ENCODE measurements around the gene TIMMDC1. TPM values are rescaled to one million over a fixed set of nuclear protein-coding genes. Genes with fewer than 3 reads are reported as not detected.

The TIMMDC1 gene
- total and polyA plus RNA-seq, 2 experiments from 2014 or later, result 54.3 to 160 TPM

DNA sequence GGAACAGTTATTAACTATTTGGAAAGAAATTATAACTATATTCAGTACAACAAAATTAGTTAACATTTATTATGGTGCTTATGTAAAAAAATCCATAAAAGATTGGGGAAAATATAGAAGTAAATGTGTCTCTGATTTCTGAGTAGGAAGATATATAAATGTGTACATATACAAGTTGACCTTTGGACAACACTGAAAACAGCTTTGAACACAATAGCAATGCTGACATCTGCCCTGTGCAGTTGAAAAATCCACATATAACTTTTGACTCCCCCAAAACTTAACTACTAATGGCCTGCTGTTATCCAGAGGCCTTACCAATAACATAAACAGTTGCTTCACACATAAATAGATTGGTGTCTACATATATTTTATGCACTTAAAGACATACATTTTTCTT is 12.3 kb downstream of the TIMMDC1 start:
- no peaks in the 10 kb centered on the region for H3K9me2 ChIP-seq (ENCODE audit: insufficient read depth)
- H2AFZ ChIP-seq, result no peak overlapping the region
- H3F3A ChIP-seq (ENCODE audit: insufficient read depth), result no peaks in the 10 kb centered on the region
- no peaks in the 10 kb centered on the region for H3K4me1 ChIP-seq (ENCODE audit: insufficient read depth)
- no peak for DNase-seq
- H4K20me1 ChIP-seq (ENCODE audit: insufficient read depth), result no peaks in the 10 kb centered on the region
- H3K79me2 ChIP-seq (ENCODE audit: insufficient read depth), result peaks cover 24% of the 10 kb centered on the region
- H3K36me3 ChIP-seq (ENCODE audit: low read depth), result peaks cover 45% of the 10 kb centered on the region
- no peak overlapping the region for H3K9ac ChIP-seq
- no peak overlapping the region for H3K4me3 ChIP-seq
- no peaks in the 10 kb centered on the region for H3K27me3 ChIP-seq (replicated peaks; ENCODE audit: insufficient read depth)
- no peak overlapping the region for H3K4me2 ChIP-seq (ENCODE audit: unreplicated experiment)
- H3K9me3 ChIP-seq (ENCODE audit: low read depth), result no peaks in the 10 kb centered on the region
- H3K27ac ChIP-seq, result no peak overlapping the region
- TF ChIP-seq EZH2 (IDR thresholded peaks at IDR 0.05; ENCODE audit: insufficient read depth, poor library complexity, severe bottlenecking), result no peak
- TF ChIP-seq EZH2phosphoT487 (IDR thresholded peaks at IDR 0.05; ENCODE audit: insufficient read depth, low read depth), result no peak
- in situ Hi-C loops (cut with MboI), result no loop called here

DNA sequence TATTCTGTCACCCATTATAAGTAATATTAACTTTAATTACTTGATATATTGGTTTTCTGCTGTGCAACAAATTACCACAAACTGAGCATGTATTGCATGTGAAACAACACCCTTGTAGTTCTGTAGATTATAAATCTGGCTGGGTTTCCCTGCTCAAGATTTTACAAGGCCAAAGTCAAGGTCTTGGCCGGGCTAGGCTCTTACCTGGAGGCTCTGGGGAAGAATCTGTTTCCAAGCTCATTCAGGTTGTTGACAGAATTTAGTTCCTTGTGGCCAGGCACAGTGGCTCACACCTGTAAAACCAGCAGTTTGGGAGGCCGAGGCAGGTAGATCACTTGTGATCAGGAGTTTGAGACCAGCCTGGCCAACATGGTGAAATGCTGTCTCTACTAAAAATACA is 16.3 kb downstream of the TIMMDC1 start:
- Histone ChIP-seq H3F3A (ENCODE audit: insufficient read depth) (no peaks in the 10 kb centered on the region), H4K20me1 (ENCODE audit: insufficient read depth) (no peaks in the 10 kb centered on the region), H2AFZ (no peak overlapping the region), H3K4me1 (ENCODE audit: insufficient read depth) (no peaks in the 10 kb centered on the region), H3K9me3 (ENCODE audit: low read depth) (no peaks in the 10 kb centered on the region), H3K9ac (no peak overlapping the region), H3K4me3 (no peak overlapping the region), H3K9me2 (ENCODE audit: insufficient read depth) (no peaks in the 10 kb centered on the region), H3K27me3 (replicated peaks; ENCODE audit: insufficient read depth) (no peaks in the 10 kb centered on the region), H3K36me3 (ENCODE audit: low read depth) (peaks cover 67% of the 10 kb centered on the region), H3K79me2 (ENCODE audit: insufficient read depth) (no peaks in the 10 kb centered on the region), H3K27ac (no peak overlapping the region), H3K4me2 (ENCODE audit: unreplicated experiment) (no peak overlapping the region)
- DNase-seq, result no peak
- WGBS, 2 experiments (ENCODE audit: low coverage in 1 of 2, low lambda C conversion rate in 2 of 2, missing lambda C conversion rate in 2 of 2), result 100% methylated on average over 2 of the region's 2 CpGs
- in situ Hi-C loops (cut with MboI), result no loop called here
- TF ChIP-seq EZH2phosphoT487 (IDR thresholded peaks at IDR 0.05; ENCODE audit: insufficient read depth, low read depth), result no peak
- no peak for TF ChIP-seq EZH2 (IDR thresholded peaks at IDR 0.05; ENCODE audit: insufficient read depth, poor library complexity, severe bottlenecking)

DNA sequence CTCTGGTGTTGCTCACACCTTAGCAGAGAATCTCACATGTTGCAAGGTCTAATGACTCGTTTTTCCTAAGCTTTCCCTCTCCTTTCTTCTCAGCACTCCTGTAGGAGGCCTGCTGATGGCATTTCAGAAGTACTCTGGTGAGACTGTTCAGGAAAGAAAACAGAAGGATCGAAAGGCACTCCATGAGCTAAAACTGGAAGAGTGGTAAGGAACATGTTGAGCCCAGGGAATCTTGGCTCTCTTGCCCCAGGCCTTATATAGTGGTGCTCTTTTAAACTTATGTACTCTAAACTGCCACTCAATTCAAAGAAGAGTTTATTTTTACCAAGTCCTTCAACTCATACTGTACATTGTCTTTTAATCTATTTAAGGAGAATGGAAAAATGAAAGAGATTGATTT is 18.8 kb downstream of the TIMMDC1 start:
- no peak overlapping the region for H3K4me3 ChIP-seq
- no peak overlapping the region for H3K4me2 ChIP-seq (ENCODE audit: unreplicated experiment)
- TF ChIP-seq EZH2phosphoT487 (IDR thresholded peaks at IDR 0.05; ENCODE audit: insufficient read depth, low read depth) (no peak), EZH2 (IDR thresholded peaks at IDR 0.05; ENCODE audit: insufficient read depth, poor library complexity, severe bottlenecking) (no peak)
- no peak overlapping the region for H3K9ac ChIP-seq
- no peaks in the 10 kb centered on the region for H3K9me2 ChIP-seq (ENCODE audit: insufficient read depth)
- DNase-seq, result no peak
- H3K4me1 ChIP-seq (ENCODE audit: insufficient read depth), result no peaks in the 10 kb centered on the region
- 84 to 91% methylated on average over 2 of the region's 2 CpGs for WGBS, 2 experiments (ENCODE audit: low coverage in 1 of 2, low lambda C conversion rate in 2 of 2, missing lambda C conversion rate in 2 of 2)
- H3K27ac ChIP-seq, result no peak overlapping the region
- H3K27me3 ChIP-seq (replicated peaks; ENCODE audit: insufficient read depth), result no peaks in the 10 kb centered on the region
- H3F3A ChIP-seq (ENCODE audit: insufficient read depth), result no peaks in the 10 kb centered on the region; the same call in 1 of the 2 replicates
- in situ Hi-C loops (cut with MboI), result no loop called here
- peaks cover 68% of the 10 kb centered on the region for H3K36me3 ChIP-seq (ENCODE audit: low read depth)
- H3K9me3 ChIP-seq (ENCODE audit: low read depth), result no peaks in the 10 kb centered on the region
- no peak overlapping the region for H2AFZ ChIP-seq
- H3K79me2 ChIP-seq (ENCODE audit: insufficient read depth), result no peaks in the 10 kb centered on the region
- H4K20me1 ChIP-seq (ENCODE audit: insufficient read depth), result no peaks in the 10 kb centered on the region

GRCh38 chr3:119518026-119518425 is 19.7 kb downstream of the TIMMDC1 start:
- Histone ChIP-seq H3K36me3 (ENCODE audit: low read depth) (peaks cover 71% of the 10 kb centered on the region), H3K27ac (no peak overlapping the region), H3K27me3 (replicated peaks; ENCODE audit: insufficient read depth) (no peaks in the 10 kb centered on the region), H3F3A (ENCODE audit: insufficient read depth) (peaks cover 3% of the 10 kb centered on the region; the same call in 1 of the 2 replicates), H4K20me1 (ENCODE audit: insufficient read depth) (no peaks in the 10 kb centered on the region), H2AFZ (no peak overlapping the region), H3K9ac (no peak overlapping the region), H3K9me2 (ENCODE audit: insufficient read depth) (no peaks in the 10 kb centered on the region), H3K4me2 (ENCODE audit: unreplicated experiment) (no peak overlapping the region), H3K9me3 (ENCODE audit: low read depth) (no peaks in the 10 kb centered on the region), H3K4me3 (no peak overlapping the region), H3K4me1 (ENCODE audit: insufficient read depth) (no peaks in the 10 kb centered on the region), H3K79me2 (ENCODE audit: insufficient read depth) (no peaks in the 10 kb centered on the region)
- 97 to 100% methylated on average over 1 of the region's 1 CpG for WGBS, 2 experiments (ENCODE audit: low coverage in 1 of 2, low lambda C conversion rate in 2 of 2, missing lambda C conversion rate in 2 of 2)
- in situ Hi-C loops (cut with MboI), result no loop called here
- TF ChIP-seq EZH2 (IDR thresholded peaks at IDR 0.05; ENCODE audit: insufficient read depth, poor library complexity, severe bottlenecking) (no peak), EZH2phosphoT487 (IDR thresholded peaks at IDR 0.05; ENCODE audit: insufficient read depth, low read depth) (no peak)
- DNase-seq, result no peak

All from GM23248 (cell line).